Measurements from ENCODE around the gene COBL.

DNA sequence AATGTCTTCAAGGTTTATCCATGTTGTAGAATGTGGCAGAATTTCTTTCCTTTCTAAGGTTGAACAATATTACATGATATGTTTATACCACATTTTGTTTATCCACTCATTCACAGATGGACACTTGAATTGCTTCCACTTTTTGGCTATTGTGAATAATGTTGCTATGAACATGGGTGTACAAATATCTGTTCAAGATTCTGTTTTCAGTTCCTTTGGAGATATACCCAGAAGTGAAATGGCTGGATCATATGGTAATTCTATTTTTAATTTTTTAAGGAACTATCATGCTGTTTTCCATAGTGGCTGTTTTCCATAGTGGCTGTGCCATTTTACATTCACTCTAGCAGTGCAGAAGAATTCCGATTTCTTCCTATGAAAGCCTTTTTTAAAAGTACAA, 339.2 kb downstream of the COBL start:
- TF ChIP-seq, protein P1, sequence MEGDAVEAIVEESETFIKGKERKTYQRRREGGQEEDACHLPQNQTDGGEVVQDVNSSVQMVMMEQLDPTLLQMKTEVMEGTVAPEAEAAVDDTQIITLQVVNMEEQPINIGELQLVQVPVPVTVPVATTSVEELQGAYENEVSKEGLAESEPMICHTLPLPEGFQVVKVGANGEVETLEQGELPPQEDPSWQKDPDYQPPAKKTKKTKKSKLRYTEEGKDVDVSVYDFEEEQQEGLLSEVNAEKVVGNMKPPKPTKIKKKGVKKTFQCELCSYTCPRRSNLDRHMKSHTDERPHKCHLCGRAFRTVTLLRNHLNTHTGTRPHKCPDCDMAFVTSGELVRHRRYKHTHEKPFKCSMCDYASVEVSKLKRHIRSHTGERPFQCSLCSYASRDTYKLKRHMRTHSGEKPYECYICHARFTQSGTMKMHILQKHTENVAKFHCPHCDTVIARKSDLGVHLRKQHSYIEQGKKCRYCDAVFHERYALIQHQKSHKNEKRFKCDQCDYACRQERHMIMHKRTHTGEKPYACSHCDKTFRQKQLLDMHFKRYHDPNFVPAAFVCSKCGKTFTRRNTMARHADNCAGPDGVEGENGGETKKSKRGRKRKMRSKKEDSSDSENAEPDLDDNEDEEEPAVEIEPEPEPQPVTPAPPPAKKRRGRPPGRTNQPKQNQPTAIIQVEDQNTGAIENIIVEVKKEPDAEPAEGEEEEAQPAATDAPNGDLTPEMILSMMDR (IDR thresholded peaks at IDR 0.05 in 2 of 3, conservative IDR thresholded peaks at IDR 0.05 in 1 of 3; ENCODE audit: control insufficient read depth in 2 of 3, extremely low read depth in 1 of 3, insufficient read depth in 1 of 3, low read depth in 3 of 3, low read length in 3 of 3): no peak
- TF ChIP-seq, protein P2, sequence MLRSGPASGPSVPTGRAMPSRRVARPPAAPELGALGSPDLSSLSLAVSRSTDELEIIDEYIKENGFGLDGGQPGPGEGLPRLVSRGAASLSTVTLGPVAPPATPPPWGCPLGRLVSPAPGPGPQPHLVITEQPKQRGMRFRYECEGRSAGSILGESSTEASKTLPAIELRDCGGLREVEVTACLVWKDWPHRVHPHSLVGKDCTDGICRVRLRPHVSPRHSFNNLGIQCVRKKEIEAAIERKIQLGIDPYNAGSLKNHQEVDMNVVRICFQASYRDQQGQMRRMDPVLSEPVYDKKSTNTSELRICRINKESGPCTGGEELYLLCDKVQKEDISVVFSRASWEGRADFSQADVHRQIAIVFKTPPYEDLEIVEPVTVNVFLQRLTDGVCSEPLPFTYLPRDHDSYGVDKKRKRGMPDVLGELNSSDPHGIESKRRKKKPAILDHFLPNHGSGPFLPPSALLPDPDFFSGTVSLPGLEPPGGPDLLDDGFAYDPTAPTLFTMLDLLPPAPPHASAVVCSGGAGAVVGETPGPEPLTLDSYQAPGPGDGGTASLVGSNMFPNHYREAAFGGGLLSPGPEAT (IDR thresholded peaks at IDR 0.05; ENCODE audit: low read depth): no peak
- TF ChIP-seq ZNF24 (IDR thresholded peaks at IDR 0.05) (no peak), POLR2AphosphoS5 (IDR thresholded peaks at IDR 0.05; ENCODE audit: low read length) (no peak), JUND (IDR thresholded peaks at IDR 0.05; ENCODE audit: low read depth, low read length) (no peak), BHLHE40 (IDR thresholded peaks at IDR 0.05; ENCODE audit: borderline replicate concordance in 1 of 2, low read depth in 2 of 2, low read length in 1 of 2) (no peak), HDAC2 (IDR thresholded peaks at IDR 0.05) (no peak), NR2C1 (IDR thresholded peaks at IDR 0.05) (no peak), RFX5 (IDR thresholded peaks at IDR 0.05; ENCODE audit: low read depth, low read length) (no peak), CBX5 (IDR thresholded peaks at IDR 0.05; ENCODE audit: low read depth) (no peak), POLR2AphosphoS2 (IDR thresholded peaks at IDR 0.05; ENCODE audit: low read depth, low read length) (no peak), ESRRA (IDR thresholded peaks at IDR 0.05; ENCODE audit: low read length) (no peak), TARDBP (IDR thresholded peaks at IDR 0.05; ENCODE audit: borderline replicate concordance) (no peak)
- TF ChIP-seq, protein P3, sequence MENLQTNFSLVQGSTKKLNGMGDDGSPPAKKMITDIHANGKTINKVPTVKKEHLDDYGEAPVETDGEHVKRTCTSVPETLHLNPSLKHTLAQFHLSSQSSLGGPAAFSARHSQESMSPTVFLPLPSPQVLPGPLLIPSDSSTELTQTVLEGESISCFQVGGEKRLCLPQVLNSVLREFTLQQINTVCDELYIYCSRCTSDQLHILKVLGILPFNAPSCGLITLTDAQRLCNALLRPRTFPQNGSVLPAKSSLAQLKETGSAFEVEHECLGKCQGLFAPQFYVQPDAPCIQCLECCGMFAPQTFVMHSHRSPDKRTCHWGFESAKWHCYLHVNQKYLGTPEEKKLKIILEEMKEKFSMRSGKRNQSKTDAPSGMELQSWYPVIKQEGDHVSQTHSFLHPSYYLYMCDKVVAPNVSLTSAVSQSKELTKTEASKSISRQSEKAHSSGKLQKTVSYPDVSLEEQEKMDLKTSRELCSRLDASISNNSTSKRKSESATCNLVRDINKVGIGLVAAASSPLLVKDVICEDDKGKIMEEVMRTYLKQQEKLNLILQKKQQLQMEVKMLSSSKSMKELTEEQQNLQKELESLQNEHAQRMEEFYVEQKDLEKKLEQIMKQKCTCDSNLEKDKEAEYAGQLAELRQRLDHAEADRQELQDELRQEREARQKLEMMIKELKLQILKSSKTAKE (IDR thresholded peaks at IDR 0.05; ENCODE audit: low read depth, poor library complexity, severe bottlenecking): no peak

Data from GM12878 (cell line).